RWPE1 (cell line): ENCODE data around the gene DOCK9.

ENCODE experiments used
- CTCF ChIA-PET: fragments of 350-600 bp; sonication (Branson Sonifier 250); formaldehyde crosslinking; extraction: SDS; loops from one replicate; lab custom pipeline; 2021; lab: Yijun Ruan, JAX
- POLR2A ChIA-PET: fragments of 400-600 bp; formaldehyde crosslinking; extraction: SDS; loops from one replicate; lab custom pipeline; 2020; ENCODE audit warnings: antibody characterized with exemption; ENCODE audit not compliant: low non-redundant PET; lab: Yijun Ruan, JAX
- DNase-seq: peaks from one replicate; pipeline ENCODE4 v3.0.0; 2012; ENCODE audit warnings: low spot score
- H3K27ac ChIP-seq: fragments of 450-650 bp; 2 replicates; pipeline ENCODE4 v1.5.1; 2017
- TF ChIP-seq, protein P1 (sequence below): fragments of 450-650 bp; conservative IDR thresholded peaks from 2 replicates; pipeline ENCODE4 v1.5.1; 2017; ENCODE audit warnings: low read depth, mild to moderate bottlenecking

DOCK9 gene

DNA sequence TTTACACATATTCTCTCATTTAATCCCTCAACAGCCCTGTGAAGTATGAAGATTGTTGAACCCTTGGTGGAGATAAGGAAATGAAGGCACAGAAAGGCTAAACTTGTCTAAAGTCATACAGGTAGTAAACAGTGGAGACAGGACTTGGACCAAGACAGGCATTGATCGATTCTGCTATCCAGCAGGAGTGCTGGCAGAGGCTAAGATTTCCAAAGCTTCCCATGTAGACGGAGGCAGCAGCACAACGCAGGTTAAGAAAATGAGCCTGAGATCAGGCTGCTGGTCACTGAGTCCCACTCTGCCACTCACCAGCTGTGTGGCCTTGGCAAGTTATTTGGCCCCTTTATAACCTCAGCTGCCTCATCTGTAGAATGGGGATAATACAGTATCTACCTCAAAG is 140.0 kb downstream of the DOCK9 start:
- ChIA-PET CTCF (no interaction called here), POLR2A (no interaction called here)
- no peak for DNase-seq
- H3K27ac ChIP-seq: no peak overlapping the region
- TF ChIP-seq, protein P1, sequence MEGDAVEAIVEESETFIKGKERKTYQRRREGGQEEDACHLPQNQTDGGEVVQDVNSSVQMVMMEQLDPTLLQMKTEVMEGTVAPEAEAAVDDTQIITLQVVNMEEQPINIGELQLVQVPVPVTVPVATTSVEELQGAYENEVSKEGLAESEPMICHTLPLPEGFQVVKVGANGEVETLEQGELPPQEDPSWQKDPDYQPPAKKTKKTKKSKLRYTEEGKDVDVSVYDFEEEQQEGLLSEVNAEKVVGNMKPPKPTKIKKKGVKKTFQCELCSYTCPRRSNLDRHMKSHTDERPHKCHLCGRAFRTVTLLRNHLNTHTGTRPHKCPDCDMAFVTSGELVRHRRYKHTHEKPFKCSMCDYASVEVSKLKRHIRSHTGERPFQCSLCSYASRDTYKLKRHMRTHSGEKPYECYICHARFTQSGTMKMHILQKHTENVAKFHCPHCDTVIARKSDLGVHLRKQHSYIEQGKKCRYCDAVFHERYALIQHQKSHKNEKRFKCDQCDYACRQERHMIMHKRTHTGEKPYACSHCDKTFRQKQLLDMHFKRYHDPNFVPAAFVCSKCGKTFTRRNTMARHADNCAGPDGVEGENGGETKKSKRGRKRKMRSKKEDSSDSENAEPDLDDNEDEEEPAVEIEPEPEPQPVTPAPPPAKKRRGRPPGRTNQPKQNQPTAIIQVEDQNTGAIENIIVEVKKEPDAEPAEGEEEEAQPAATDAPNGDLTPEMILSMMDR: no peak

DNA sequence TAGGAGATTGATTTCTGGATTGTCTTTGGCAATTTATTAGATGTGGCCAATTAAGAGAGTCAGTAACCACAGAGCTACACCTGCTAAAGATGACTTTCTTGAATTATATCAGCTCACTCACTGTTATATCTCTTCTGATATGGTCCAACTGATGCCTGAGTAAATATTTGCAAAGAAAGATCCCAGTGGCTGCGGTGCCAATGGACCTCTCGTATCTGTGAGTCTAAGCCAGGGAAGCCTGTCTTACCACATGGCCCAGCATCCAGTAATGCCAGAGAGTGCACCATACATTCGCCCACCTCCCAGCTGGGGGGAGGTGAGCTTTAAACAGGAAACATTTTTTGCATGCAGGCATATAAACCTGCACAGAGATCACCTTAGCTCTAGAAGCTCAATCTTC is 142.7 kb downstream of the DOCK9 start:
- CTCF ChIA-PET: interaction anchor here (1.2 kb wide), 1 partner anchor 8 kb away, joined by 3 read pairs; no protein-coding TSS in a partner anchor
- no peak overlapping the region for H3K27ac ChIP-seq
- POLR2A ChIA-PET: no interaction called here
- no peak for DNase-seq
- TF ChIP-seq, protein P1: no peak

DNA sequence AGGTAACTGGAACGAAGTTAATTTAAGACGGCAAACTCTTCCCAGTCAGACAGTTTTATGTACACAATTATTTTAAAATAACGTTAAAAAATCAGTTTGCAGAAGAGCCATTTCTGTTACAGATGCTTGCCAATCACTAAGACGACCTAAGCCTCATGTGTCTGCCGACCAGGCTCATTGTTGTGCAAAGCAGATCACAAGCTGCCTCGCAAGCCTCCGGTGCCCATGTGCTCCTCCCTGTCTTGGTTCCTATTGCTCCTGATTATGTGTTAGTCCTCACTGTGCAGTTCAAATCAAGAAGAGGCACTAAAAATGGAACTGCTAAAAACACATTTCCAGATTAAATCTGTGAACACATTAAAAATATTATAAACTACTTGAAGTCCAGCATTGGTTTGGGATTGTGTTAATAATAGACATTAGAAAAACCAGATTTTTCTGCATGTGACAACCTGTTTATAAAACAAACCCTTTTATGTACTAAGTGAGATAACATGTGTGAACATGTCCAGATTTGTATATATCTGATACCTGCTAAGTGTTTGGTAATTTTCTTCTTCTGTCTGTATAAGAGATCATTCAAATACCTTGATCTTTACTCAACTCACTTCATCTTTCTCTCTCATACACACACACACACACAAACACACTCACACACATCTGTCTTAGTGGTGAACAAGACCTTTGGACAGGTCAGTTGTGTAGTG is 143.5 kb downstream of the DOCK9 start:
- CTCF ChIA-PET: interaction anchor here (1.2 kb wide), 1 partner anchor 9 kb away, joined by 3 read pairs; no protein-coding TSS in a partner anchor
- TF ChIP-seq, protein P1: no peak
- POLR2A ChIA-PET: no interaction called here
- DNase-seq: peak; percentile 5
- no peak overlapping the region for H3K27ac ChIP-seq

DNA sequence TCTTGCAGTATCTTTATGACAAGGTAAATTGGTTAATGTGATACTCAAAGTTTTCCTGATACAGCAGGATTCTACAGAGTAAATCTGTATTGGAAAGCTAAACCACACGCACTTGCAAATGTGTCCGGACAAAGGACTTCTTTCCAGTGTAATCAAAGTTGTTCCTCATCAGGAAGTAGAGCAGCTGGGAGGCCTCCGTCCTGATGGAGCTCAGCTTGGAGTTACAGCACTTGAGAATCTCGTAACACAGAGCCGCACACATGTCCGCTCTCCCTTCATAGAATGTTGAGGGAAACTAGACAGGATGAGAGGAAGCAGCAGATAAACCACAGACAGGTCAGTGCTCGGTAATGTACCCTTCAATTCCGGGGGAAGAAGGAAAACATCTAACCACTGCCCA is 146.6 kb downstream of the DOCK9 start:
- ChIA-PET POLR2A (no interaction called here), CTCF (no interaction called here)
- H3K27ac ChIP-seq: no peak overlapping the region
- no peak for DNase-seq
- TF ChIP-seq, protein P1: no peak

DNA sequence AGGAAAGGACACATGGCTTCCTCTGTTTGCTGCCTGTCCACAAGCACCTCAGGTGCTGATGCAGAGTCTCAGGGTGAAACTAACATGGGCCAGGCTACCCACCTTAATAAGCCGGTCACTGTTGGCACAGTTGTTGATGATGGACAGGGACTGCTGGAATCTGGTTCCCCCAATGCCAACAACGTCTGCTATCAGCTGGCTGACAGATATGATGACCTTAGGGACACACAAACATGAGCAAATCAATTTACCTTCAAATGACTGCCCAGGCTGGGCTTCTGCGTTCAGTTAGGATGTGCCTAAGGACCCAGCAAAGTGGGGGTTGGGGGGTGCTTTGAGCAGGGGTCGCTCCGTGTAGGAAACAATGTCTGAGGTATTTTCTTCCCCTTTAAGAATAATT is 148.3 kb downstream of the DOCK9 start:
- ChIA-PET CTCF (interaction anchor here (0.6 to 0.7 kb wide), 2 partner anchors 11 to 743 kb away, joined by 3 to 6 read pairs; no protein-coding TSS in a partner anchor), POLR2A (no interaction called here)
- TF ChIP-seq, protein P1: no peak
- no peak overlapping the region for H3K27ac ChIP-seq
- no peak for DNase-seq

DNA sequence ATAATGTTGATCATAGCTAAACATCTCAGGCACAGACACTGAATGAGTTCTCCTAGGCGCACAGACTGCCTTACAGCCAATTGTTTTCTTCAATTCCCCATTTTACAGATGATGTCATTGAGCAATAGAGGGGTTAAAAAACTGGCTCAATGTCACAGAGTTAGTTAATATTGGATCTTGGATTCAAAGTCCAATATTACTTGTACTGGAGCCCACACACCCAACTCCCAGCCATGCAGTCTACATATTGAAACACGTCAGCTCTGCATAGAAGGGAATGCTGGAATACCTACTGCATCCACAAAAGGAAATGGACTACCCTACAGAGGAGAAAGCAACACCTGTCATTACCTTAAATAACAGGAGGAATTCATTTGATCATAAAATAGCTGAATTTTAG is 149.2 kb downstream of the DOCK9 start:
- TF ChIP-seq, protein P1: no peak
- CTCF ChIA-PET: interaction anchor here (0.6 to 0.7 kb wide), 3 partner anchors 11 to 61 kb away, joined by 3 to 4 read pairs (median 3); no protein-coding TSS in a partner anchor
- no peak overlapping the region for H3K27ac ChIP-seq
- no peak for DNase-seq
- POLR2A ChIA-PET: interaction anchor here (0.6 kb wide), 1 partner anchor 373 kb away, joined by 3 read pairs; no protein-coding TSS in a partner anchor
